A549 (cell line): ENCODE data around the gene ACO2. TPM values are rescaled to one million over a fixed set of nuclear protein-coding genes. Genes with fewer than 3 reads are reported as not detected.

Source experiments
- HMGXB4 ChIP-seq: fragments of 250-450 bp; sonication (Bioruptor Pico); IDR thresholded peaks from 2 replicates; pipeline ENCODE4 v1.5.0; 2021; ENCODE audit warnings: mild to moderate bottlenecking, moderate library complexity, borderline replicate concordance
- ZC3H11A ChIP-seq: fragments of 450-650 bp; IDR thresholded peaks from 2 replicates; pipeline ENCODE4 v1.6.1; 2014; ENCODE audit warnings: antibody characterized with exemption, mild to moderate bottlenecking
- polyA plus RNA-seq, 4 experiments: library from polyadenylated mRNA; depleted of rRNA in 3 of 4; stranded (reverse); fragments of >200 nt; fragmentation: RNase III in 1 of 4; extraction: RNeasy Plus Mini Kit Qiagen cat#74134 plus additional on column Dnase treatment in 1 of 4; gene quantifications; 2 replicates in 3 of 4; 3 replicates in 1 of 4; pipeline ENCODE4 v1.2.3, GENCODE V29; 2011 to 2017

The ACO2 gene
- polyA plus RNA-seq, 2 of the 4 experiments (the other 2 are of a cell fraction), result 30.7 to 43.7 TPM

DNA sequence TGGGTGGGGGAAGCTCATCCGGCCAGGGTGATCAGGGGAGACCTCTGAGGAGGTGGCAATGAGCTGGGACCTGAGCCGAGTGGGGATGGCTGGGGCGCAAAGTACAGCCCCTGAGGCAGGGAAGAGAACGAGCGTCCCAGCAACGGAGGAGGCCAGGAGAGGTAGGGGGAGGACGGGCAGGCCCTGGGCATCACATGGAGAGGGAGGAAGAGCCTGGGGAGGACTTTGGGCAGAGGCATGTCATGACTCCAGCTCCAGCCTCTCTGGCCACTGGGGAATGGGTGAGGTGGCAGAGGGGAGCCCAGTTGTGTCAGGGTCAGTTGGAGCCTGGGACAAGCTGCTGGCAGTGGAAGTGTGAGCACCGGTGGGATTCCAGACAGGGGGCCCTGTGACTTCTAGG, 109.2 kb downstream of the ACO2 start (continued):
- no peak for TF ChIP-seq HMGXB4 (CRISPR knock-in tag)
- no peak for TF ChIP-seq ZC3H11A
- TF ChIP-seq, all 56 proteins: peak for 0

Other genes with a start within 250 kb of the ACO2 start
- gene CHADL, start 228.2 kb upstream of the ACO2 start, polyA plus RNA-seq (2011; rRNA removed), result not detected in 2 replicates
- gene CHADL, start 228.2 kb upstream of the ACO2 start, polyA plus RNA-seq (2017; fragmentation: RNase III; extraction: RNeasy Plus Mini Kit Qiagen cat#74134 plus additional on column Dnase treatment), result not detected in 3 replicates
- 43.0 and 44.9 TPM in 2 replicates for gene RANGAP1, start 182.9 kb upstream of the ACO2 start, polyA plus RNA-seq (2011; rRNA removed)
- gene RANGAP1, start 182.9 kb upstream of the ACO2 start, polyA plus RNA-seq (2017; fragmentation: RNase III; extraction: RNeasy Plus Mini Kit Qiagen cat#74134 plus additional on column Dnase treatment), result 66.5 to 81.3 TPM (median 75.1 TPM) in 3 replicates
- gene ZC3H7B, start 167.6 kb upstream of the ACO2 start, polyA plus RNA-seq (2011; rRNA removed), result 12.4 and 13.5 TPM in 2 replicates
- gene ZC3H7B, start 167.6 kb upstream of the ACO2 start, polyA plus RNA-seq (2017; fragmentation: RNase III; extraction: RNeasy Plus Mini Kit Qiagen cat#74134 plus additional on column Dnase treatment), result 22.8 to 23.5 TPM (median 23.5 TPM) in 3 replicates
- 2.8 and 4.3 TPM in 2 replicates for gene TEF, start 87.2 kb upstream of the ACO2 start, polyA plus RNA-seq (2011; rRNA removed)
- gene TEF, start 87.2 kb upstream of the ACO2 start, polyA plus RNA-seq (2017; fragmentation: RNase III; extraction: RNeasy Plus Mini Kit Qiagen cat#74134 plus additional on column Dnase treatment), result 1.1 to 1.7 TPM (median 1.4 TPM) in 3 replicates
- gene TOB2, start 22.3 kb upstream of the ACO2 start, polyA plus RNA-seq (2011; rRNA removed), result 11.4 and 11.7 TPM in 2 replicates
- 13.6 to 14.7 TPM (median 14.4 TPM) in 3 replicates for gene TOB2, start 22.3 kb upstream of the ACO2 start, polyA plus RNA-seq (2017; fragmentation: RNase III; extraction: RNeasy Plus Mini Kit Qiagen cat#74134 plus additional on column Dnase treatment)
- gene PHF5A, start 425 bp upstream of the ACO2 start, polyA plus RNA-seq (2011; rRNA removed), result 69.4 and 82.6 TPM in 2 replicates
- 78.4 to 86.6 TPM (median 80.1 TPM) in 3 replicates for gene PHF5A, start 425 bp upstream of the ACO2 start, polyA plus RNA-seq (2017; fragmentation: RNase III; extraction: RNeasy Plus Mini Kit Qiagen cat#74134 plus additional on column Dnase treatment)
- 24.5 and 26.0 TPM in 2 replicates for gene POLR3H, start 75.4 kb downstream of the ACO2 start, polyA plus RNA-seq (2011; rRNA removed)
- 26.1 to 27.7 TPM (median 27.5 TPM) in 3 replicates for gene POLR3H, start 75.4 kb downstream of the ACO2 start, polyA plus RNA-seq (2017; fragmentation: RNase III; extraction: RNeasy Plus Mini Kit Qiagen cat#74134 plus additional on column Dnase treatment)
- 0.45 and 0.54 TPM in 2 replicates for gene CSDC2, start 91.9 kb downstream of the ACO2 start, polyA plus RNA-seq (2011; rRNA removed)
- gene CSDC2, start 91.9 kb downstream of the ACO2 start, polyA plus RNA-seq (2017; fragmentation: RNase III; extraction: RNeasy Plus Mini Kit Qiagen cat#74134 plus additional on column Dnase treatment), result 1.7 to 2.8 TPM (median 2.6 TPM) in 3 replicates
- 26.2 and 28.7 TPM in 2 replicates for gene PMM1, start 120.7 kb downstream of the ACO2 start, polyA plus RNA-seq (2011; rRNA removed)
- 21.3 to 25.1 TPM (median 23.5 TPM) in 3 replicates for gene PMM1, start 120.7 kb downstream of the ACO2 start, polyA plus RNA-seq (2017; fragmentation: RNase III; extraction: RNeasy Plus Mini Kit Qiagen cat#74134 plus additional on column Dnase treatment)
- gene DESI1, start 151.9 kb downstream of the ACO2 start, polyA plus RNA-seq (2011; rRNA removed), result 19.4 and 22.7 TPM in 2 replicates
- 13.9 to 17.1 TPM (median 14.9 TPM) in 3 replicates for gene DESI1, start 151.9 kb downstream of the ACO2 start, polyA plus RNA-seq (2017; fragmentation: RNase III; extraction: RNeasy Plus Mini Kit Qiagen cat#74134 plus additional on column Dnase treatment)
- 139 and 189 TPM in 2 replicates for gene XRCC6, start 152.2 kb downstream of the ACO2 start, polyA plus RNA-seq (2011; rRNA removed)
- 556 to 624 TPM (median 577 TPM) in 3 replicates for gene XRCC6, start 152.2 kb downstream of the ACO2 start, polyA plus RNA-seq (2017; fragmentation: RNase III; extraction: RNeasy Plus Mini Kit Qiagen cat#74134 plus additional on column Dnase treatment)
- gene SNU13, start 219.8 kb downstream of the ACO2 start, polyA plus RNA-seq (2011; rRNA removed), result 113 and 118 TPM in 2 replicates
- 92.2 to 102 TPM (median 94.7 TPM) in 3 replicates for gene SNU13, start 219.8 kb downstream of the ACO2 start, polyA plus RNA-seq (2017; fragmentation: RNase III; extraction: RNeasy Plus Mini Kit Qiagen cat#74134 plus additional on column Dnase treatment)
- gene MEI1, start 230.4 kb downstream of the ACO2 start, polyA plus RNA-seq (2011; rRNA removed), result 0.07 and 0.12 TPM in 2 replicates
- not detected in 3 replicates for gene MEI1, start 230.4 kb downstream of the ACO2 start, polyA plus RNA-seq (2017; fragmentation: RNase III; extraction: RNeasy Plus Mini Kit Qiagen cat#74134 plus additional on column Dnase treatment)